HEK293 (cell line): ENCODE measurements around the gene ARHGAP35.
A peak's percentile ranks its signal among the peaks of the same experiment; 100 is the strongest.

Source experiments
- ELK4 ChIP-seq: IDR thresholded peaks from 2 replicates; pipeline ENCODE4 v1.6.1; 2011; ENCODE audit warnings: mild to moderate bottlenecking, low read depth, low read length, borderline replicate concordance
- KLF10 ChIP-seq: fragments of 450-650 bp; IDR thresholded peaks from 2 replicates; pipeline ENCODE4 v1.5.1; 2018; ENCODE audit warnings: missing biosample characterization, mild to moderate bottlenecking, missing genetic modification characterization
- PRDM10 ChIP-seq: fragments of 450-650 bp; formaldehyde crosslinking; IDR thresholded peaks from 2 replicates; pipeline ENCODE4 v1.5.1; 2016; ENCODE audit warnings: missing biosample characterization, missing genetic modification characterization
- SALL2 ChIP-seq: fragments of 450-650 bp; formaldehyde crosslinking; IDR thresholded peaks from 2 replicates; pipeline ENCODE4 v1.5.0; 2017; ENCODE audit warnings: missing biosample characterization, mild to moderate bottlenecking, missing genetic modification characterization, borderline replicate concordance
- ZBTB10 ChIP-seq: fragments of 450-650 bp; formaldehyde crosslinking; IDR thresholded peaks from 2 replicates; pipeline ENCODE4 v1.5.1; 2016; ENCODE audit warnings: missing biosample characterization, missing genetic modification characterization
- ZNF16 ChIP-seq: fragments of 450-650 bp; formaldehyde crosslinking; IDR thresholded peaks from 2 replicates; pipeline ENCODE4 v1.5.1; 2016; ENCODE audit warnings: low read depth, missing biosample characterization, missing genetic modification characterization
- ZNF18 ChIP-seq: fragments of 450-650 bp; formaldehyde crosslinking; IDR thresholded peaks from 2 replicates; pipeline ENCODE4 v1.5.1; 2016; ENCODE audit warnings: missing biosample characterization, missing genetic modification characterization
- ZNF214 ChIP-seq: fragments of 450-650 bp; formaldehyde crosslinking; IDR thresholded peaks from 2 replicates; pipeline ENCODE4 v1.5.1; 2017; ENCODE audit warnings: missing biosample characterization, mild to moderate bottlenecking, missing genetic modification characterization, borderline replicate concordance
- ZNF24 ChIP-seq: fragments of 450-650 bp; formaldehyde crosslinking; IDR thresholded peaks from 2 replicates; pipeline ENCODE4 v1.5.1; 2016; ENCODE audit warnings: missing biosample characterization, missing genetic modification characterization
- ZNF280C ChIP-seq: fragments of 450-650 bp; formaldehyde crosslinking; IDR thresholded peaks from 2 replicates; pipeline ENCODE4 v1.5.1; 2016; ENCODE audit warnings: missing biosample characterization, missing genetic modification characterization
- ZNF280D ChIP-seq: fragments of 450-650 bp; formaldehyde crosslinking; IDR thresholded peaks from 2 replicates; pipeline ENCODE4 v1.5.1; 2016; ENCODE audit warnings: missing biosample characterization, missing genetic modification characterization
- ZNF404 ChIP-seq: fragments of 450-650 bp; formaldehyde crosslinking; IDR thresholded peaks from 2 replicates; pipeline ENCODE4 v1.5.1; 2017; ENCODE audit warnings: missing biosample characterization, missing genetic modification characterization
- ZNF501 ChIP-seq: fragments of 450-650 bp; formaldehyde crosslinking; IDR thresholded peaks from 2 replicates; pipeline ENCODE4 v1.5.1; 2016; ENCODE audit warnings: missing biosample characterization, missing genetic modification characterization
- ZNF571 ChIP-seq: fragments of 450-650 bp; formaldehyde crosslinking; IDR thresholded peaks from 2 replicates; pipeline ENCODE4 v1.5.0; 2017; ENCODE audit warnings: missing biosample characterization, missing genetic modification characterization
- ZNF621 ChIP-seq: fragments of 450-650 bp; formaldehyde crosslinking; IDR thresholded peaks from 2 replicates; pipeline ENCODE4 v1.5.1; 2017; ENCODE audit warnings: missing biosample characterization, missing genetic modification characterization
- ZNF639 ChIP-seq: fragments of 450-650 bp; formaldehyde crosslinking; IDR thresholded peaks from 2 replicates; pipeline ENCODE4 v1.5.1; 2016; ENCODE audit warnings: missing biosample characterization, missing genetic modification characterization
- ZNF76 ChIP-seq: fragments of 450-650 bp; formaldehyde crosslinking; IDR thresholded peaks from 2 replicates; pipeline ENCODE4; 2016; ENCODE audit warnings: low read depth, missing biosample characterization, missing genetic modification characterization, borderline replicate concordance
- ZNF768 ChIP-seq: fragments of 450-650 bp; formaldehyde crosslinking; IDR thresholded peaks from 2 replicates; pipeline ENCODE4 v1.5.1; 2018; ENCODE audit warnings: missing biosample characterization, mild to moderate bottlenecking, missing genetic modification characterization
- TF ChIP-seq, protein P1 (sequence below): fragments of 450-650 bp; formaldehyde crosslinking; IDR thresholded peaks from 2 replicates; pipeline ENCODE4 v1.5.1; 2016; ENCODE audit warnings: missing biosample characterization, missing genetic modification characterization

ARHGAP35 gene

GRCh38 chr19:46856062-46857022 lies 4.5 kb upstream of the ARHGAP35 start (continued):
- TF ChIP-seq ZBTB10 (tag by site-specific recombination): no peak
- TF ChIP-seq ZNF18 (tag by site-specific recombination): no peak
- TF ChIP-seq ZNF768 (tag by site-specific recombination): peak; percentile 92
- no peak for TF ChIP-seq ZNF16
- TF ChIP-seq ZNF404 (tag by site-specific recombination): no peak
- TF ChIP-seq ZNF76 (tag by site-specific recombination): no peak
- TF ChIP-seq ZNF280D (tag by site-specific recombination): no peak
- TF ChIP-seq, protein P1, sequence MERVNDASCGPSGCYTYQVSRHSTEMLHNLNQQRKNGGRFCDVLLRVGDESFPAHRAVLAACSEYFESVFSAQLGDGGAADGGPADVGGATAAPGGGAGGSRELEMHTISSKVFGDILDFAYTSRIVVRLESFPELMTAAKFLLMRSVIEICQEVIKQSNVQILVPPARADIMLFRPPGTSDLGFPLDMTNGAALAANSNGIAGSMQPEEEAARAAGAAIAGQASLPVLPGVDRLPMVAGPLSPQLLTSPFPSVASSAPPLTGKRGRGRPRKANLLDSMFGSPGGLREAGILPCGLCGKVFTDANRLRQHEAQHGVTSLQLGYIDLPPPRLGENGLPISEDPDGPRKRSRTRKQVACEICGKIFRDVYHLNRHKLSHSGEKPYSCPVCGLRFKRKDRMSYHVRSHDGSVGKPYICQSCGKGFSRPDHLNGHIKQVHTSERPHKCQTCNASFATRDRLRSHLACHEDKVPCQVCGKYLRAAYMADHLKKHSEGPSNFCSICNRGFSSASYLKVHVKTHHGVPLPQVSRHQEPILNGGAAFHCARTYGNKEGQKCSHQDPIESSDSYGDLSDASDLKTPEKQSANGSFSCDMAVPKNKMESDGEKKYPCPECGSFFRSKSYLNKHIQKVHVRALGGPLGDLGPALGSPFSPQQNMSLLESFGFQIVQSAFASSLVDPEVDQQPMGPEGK (tag by site-specific recombination): peak; percentile 78
- TF ChIP-seq SALL2 (tag by site-specific recombination): no peak
- TF ChIP-seq ZNF639: no peak
- TF ChIP-seq KLF10 (tag by site-specific recombination): peak; percentile 99
- no peak for TF ChIP-seq ZNF501 (tag by site-specific recombination)
- no peak for TF ChIP-seq ZNF24 (tag by site-specific recombination)
- TF ChIP-seq ZNF571 (tag by site-specific recombination): no peak
- TF ChIP-seq ZNF214: no peak
- no peak for TF ChIP-seq ELK4
- no peak for TF ChIP-seq ZNF621 (tag by site-specific recombination)
- no peak for TF ChIP-seq ZNF280C
- no peak for TF ChIP-seq PRDM10 (tag by site-specific recombination)
